NCI-H2029 treated with DMSO at 0.1 percent for 48 hours (cell line): Measurements from ENCODE around the gene NUDT6.
"Not testable (repeated sequence)": the region's sequence is repeated elsewhere in the genome, so short reads cannot be mapped to it uniquely, and the experiment has no call there.

Source experiments
- DNase-seq: peaks from one replicate; lab custom pipeline; 2025; lab: John Stamatoyannopoulos, UW

Gene NUDT6, protein sequence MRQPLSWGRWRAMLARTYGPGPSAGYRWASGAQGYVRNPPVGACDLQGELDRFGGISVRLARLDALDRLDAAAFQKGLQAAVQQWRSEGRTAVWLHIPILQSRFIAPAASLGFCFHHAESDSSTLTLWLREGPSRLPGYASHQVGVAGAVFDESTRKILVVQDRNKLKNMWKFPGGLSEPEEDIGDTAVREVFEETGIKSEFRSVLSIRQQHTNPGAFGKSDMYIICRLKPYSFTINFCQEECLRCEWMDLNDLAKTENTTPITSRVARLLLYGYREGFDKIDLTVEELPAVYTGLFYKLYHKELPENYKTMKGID

DNA sequence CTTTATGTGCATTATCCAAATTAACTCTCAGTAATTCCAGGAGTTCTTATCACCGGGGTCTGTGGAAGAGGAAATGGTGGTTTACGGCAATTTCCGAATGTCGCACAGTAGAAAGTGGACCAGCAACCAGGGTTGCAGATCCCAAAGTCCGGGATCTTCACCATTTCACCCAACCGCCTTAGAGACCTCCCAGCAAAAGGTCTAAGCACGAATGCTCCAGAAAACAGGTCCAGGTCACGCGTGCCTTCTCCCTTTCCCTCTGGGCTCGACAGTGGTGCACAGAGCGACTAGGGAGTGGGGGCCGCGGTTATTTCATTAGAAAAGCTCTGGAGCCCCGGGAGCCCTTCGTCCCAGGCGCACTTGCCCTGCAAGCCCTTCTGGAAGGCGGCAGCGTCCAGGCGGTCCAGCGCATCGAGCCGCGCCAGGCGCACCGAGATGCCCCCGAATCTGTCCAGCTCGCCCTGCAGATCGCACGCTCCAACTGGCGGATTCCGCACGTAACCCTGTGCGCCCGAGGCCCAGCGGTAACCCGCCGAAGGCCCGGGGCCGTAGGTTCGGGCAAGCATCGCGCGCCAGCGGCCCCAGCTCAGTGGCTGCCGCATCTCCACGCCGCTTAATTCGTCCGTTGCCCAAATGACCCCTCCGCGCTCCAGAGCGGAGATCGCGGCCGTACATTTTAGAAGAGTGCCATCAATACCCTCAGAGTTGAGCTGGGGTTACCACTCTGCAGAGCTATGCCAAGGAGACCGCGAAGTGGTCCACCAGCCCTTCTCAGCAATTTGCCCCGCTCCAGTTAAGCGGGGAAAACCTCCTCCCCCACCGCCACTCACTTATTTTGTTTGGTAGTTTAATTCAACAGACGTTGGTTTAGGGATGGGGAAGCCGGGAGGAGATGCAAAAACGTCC is at the start of gene NUDT6:
Gene NUDT6, minus strand, starts transcription at position 627 of the 906 bp plus-strand sequence. Its CDS starts 25 bp downstream, at position 602.
- peak; percentile 27 for DNase-seq

DNA sequence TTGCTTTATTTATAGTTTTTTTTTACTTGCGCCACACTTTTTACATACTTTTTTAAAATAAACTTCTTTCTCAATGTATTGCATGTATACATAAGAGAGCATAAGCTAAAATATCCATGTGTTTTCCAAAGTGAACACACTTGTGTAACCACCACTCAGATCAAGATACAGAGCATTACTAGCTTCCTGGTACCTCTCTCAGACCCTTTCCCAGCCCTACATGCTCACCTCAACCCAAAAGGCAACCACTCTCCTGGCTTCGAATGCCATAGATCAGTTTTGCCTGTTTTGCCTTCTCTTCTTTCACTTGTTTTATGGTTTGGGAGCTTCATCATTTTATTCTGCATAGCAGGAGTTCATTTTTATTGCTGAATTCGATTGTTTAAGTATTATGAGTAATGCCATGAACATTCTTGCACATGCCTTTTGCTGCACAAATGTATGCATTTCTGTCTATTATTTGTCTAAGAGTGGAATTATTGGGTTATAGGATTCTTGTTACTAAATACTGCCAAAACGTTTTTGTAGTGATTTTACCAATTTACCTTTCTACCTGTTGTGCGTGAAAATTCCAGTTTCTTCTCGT is 45.9 kb upstream of the NUDT6 start:
- DNase-seq = no peak

DNA sequence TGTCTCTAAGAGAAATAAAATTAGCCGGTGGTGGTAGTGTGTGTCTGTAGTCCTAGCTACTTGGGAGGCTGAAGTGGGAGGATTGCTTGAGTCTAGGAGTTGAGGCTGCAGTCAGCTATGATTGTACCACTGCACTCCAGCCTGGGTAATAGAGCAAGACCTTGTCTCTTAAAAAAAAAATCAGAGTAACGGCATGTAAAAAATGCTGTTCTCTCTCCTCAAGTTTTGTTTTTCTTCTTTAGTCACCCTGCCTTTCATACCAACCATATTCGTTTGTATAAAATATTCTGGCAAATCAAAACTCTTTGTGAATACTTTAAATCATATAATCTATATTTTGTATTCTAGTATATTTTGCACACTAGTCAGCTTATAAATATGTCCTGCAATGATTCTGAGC is 44.8 kb upstream of the NUDT6 start:
- DNase-seq = no peak

DNA sequence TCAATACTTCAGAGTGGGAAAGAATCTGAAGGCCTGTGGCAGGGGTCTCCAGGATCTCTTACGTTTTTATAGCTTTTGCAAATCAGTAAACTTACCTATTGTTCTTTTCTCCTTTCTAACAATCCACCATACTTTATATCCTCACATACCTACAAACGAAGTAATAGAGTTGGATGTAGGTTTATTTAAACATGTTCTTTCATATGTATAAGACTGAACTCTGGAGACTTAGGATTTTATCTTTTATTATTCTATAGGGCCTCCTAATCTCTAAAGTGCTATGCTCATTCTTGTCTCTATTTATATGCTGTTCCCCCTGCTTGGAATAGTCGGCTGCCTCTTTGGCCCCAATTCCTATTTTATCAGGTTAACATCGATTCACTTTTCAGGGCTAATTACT is 43.8 kb upstream of the NUDT6 start:
- DNase-seq = no peak

GRCh38 chr4:122963216-122963615 is 40.8 kb upstream of the NUDT6 start:
- DNase-seq = no peak

DNA sequence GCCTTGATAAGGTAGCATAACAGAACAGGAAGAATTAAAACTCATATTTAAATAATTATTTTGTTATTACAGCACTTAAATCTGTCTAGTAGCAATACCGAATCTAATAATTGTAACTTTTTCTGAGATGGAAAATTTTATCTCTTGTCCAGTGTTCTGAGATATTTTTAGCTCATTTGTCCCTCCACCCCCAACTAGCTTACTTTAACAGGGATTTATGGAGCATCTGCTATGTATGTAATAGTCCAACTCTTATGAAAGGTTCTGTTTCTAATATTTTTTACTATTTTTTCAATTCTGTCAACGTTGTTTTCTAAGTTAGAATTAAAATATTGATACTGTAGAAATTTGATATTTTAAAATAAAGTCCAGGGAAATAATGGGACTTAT is 38.2 kb upstream of the NUDT6 start:
- DNase-seq = no peak

GRCh38 chr4:122959981-122960610 is 37.7 kb upstream of the NUDT6 start:
- no peak for DNase-seq

GRCh38 chr4:122959441-122959840 is 37.0 kb upstream of the NUDT6 start:
- no peak for DNase-seq

DNA sequence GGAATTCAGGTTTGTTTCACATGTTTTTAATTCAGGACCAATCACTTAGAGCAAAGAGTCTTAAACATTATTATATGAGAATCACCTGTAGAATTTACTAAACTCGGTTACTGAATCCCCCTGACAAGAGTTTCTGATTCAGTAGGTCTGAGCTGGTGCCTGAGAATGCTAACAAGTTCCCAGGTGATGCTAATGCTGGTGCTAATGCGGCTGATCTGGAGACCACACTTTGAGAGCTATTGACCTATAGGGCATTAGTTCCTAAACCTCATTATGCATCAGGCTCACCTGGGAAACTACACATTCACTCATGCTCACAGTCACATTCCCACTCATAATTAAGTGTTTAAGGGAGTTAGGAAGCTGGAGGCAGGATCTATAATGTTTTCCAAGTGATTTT is 36.1 kb upstream of the NUDT6 start:
- no peak for DNase-seq

DNA sequence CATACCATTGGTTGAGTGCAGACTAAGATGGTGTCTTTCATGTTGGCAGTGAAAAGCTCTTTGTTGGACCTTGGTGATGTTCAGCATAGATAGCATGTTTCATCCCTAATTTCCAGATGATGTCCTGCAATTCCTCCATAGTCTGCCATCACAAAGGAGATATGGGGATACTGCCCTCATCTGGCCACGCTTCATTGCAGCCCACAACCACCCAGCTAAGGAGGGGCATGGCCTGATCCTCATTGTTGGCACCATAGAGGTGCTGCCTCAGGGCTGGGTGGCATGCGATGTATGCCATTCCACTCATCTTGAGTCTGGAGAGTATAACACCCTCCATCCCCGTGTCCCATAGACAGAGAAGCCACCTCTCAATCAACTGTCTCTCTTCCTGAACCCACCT is 31.5 kb upstream of the NUDT6 start:
- no peak for DNase-seq

DNA sequence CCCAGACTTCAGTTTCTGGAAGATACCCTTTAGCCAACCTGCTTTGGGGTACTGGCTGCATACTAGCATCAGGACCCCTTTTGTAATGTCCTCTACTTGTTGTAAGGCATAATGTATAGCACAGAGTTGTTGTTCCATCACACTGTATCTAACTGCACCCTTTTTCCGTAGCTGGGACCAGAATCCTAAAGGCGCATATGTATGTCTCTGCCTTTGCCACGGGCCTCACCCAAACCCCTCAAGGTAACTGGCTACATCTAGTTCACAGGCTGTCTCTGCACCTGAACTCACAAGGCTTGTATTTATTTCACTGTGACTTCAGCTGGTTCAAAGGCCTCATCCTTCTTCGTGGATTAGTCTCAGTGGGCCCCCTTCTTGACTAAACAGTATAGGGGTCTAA is 29.6 kb upstream of the NUDT6 start:
- no peak for DNase-seq

DNA sequence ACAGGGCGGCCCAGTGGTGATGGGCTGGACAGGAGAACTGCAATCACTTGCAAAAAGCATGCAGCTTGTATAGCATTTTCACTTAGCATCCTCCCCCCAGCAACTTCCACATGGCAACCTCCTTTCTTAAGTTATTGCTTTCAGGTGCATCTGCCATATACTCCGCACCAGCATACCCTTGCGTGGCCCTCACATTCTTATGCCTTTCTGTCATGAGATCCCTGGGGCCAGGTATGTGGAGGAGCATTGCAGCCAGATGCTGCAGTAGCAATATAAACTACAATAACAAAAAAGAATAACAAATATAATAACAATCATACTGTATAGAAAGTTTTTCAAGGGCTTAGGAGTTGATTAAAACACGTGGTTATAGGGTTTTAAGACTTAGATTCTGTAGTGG is 26.3 kb upstream of the NUDT6 start:
- no peak for DNase-seq

GRCh38 chr4:122946142-122946541 is 23.7 kb upstream of the NUDT6 start:
- no peak for DNase-seq

DNA sequence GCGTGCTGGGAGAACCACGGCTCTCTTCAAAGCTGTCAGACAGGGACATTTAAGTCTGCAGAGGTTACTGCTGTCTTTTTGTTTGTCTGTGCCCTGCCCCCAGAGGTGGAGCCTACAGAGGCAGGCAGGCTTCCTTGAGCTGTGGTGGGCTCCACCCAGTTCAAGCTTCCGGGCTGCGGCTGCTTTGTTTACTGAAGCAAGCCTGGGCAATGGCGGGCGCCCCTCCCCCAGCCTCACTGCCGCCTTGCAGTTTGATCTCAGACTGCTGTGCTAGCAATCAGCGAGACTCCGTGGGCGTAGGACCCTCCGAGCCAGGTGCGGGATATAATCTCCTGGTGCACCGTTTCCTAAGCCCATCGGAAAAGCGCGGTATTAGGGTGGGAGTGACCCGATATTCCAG is 22.7 kb upstream of the NUDT6 start:
- not testable (repeated sequence) for DNase-seq

GRCh38 chr4:122932763-122933162 is 10.4 kb upstream of the NUDT6 start:
- DNase-seq = no peak

- DNase-seq = peak; percentile 10
Measured at GRCh38 chr4:122930862-122931261, 8.5 kb upstream of the NUDT6 start.

DNA sequence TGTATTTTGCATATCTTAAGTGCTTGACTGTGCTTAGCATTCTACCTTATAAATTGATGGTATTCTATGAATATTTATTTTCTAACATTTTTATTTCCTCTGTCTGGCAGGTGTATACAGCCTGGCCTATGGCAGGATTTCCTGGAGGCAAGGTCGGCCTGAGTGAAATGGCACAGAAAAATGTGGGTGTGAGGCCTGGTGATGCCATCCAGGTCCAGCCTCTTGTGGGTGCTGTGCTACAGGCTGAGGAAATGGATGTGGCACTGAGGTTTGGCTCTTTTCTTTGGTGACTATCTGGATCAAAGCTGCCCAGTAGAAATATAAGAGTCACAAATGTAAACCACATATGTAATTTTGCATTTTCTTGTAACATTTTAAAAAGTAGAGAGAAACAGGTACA is 6.5 kb upstream of the NUDT6 start:
- no peak for DNase-seq

DNA sequence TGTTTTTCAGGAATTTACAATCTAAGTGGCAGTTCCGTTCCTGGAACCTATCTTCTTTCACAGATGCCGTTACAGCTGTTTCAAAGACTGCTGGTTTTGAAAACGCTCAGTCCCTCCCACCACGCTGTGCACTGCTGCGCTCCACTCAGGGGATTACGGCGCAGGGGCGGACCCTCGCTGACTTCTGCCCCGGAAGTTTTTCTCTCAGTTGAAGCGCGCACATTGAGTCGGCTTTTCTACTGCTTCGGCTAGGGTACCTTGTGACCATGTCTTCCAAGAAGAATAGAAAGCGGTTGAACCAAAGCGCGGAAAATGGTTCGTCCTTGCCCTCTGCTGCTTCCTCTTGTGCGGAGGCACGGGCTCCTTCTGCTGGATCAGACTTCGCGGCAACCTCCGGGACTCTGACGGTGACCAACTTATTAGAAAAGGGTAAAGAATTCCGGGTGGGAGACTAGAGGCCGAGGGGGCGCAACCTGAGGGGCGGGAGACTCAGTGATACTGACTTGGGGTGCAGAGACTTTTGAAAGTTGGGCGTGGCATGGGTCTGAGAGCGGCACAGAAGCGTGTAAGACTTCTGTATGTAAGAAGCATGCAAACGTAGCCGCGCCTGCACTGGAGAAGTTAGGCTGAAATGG is 597 bp upstream of the NUDT6 start:
- peak; percentile 49 for DNase-seq

- no peak for DNase-seq
Measured at GRCh38 chr4:122921300-122921699, 1.1 kb downstream of the NUDT6 start.

DNA sequence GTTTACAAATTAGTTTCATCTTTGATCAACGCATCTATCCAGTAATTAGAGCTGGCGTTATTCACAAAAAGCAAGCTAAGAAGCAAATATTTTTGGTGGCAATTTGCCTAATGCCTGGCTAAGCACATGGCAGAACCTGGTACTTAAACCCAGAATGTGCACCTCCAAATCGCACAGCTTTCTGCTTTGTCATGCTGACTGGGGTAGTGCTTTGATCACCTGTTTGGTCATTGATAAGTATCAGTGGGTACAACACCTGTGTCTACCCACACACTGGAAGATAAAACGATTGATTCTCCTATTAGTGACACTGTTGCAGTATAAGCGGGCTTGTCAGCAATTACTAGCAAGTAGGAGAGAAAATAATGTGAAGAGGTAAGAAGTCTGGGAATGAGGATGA is 1.9 kb downstream of the NUDT6 start:
- DNase-seq = no peak

GRCh38 chr4:122917731-122918130 is 4.7 kb downstream of the NUDT6 start:
- no peak for DNase-seq

DNA sequence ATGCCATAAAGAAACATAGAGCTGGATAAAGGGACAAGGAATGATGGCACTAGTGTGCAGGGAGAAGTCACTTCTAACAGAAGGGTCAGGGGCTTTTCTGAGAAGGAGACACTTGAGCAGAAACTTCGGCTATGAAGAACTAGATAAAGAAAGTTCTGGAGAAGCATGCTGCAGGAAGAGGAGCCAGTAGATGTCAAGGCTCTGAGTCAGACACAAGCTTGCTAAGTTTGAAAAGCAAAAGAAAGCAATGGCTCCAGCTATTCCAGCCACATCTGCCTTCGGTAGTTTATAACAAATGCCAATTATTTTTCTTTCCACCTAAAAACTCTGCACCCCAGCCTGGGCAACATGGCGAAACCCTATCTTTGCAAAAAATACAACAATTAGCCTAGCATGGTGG is 7.5 kb downstream of the NUDT6 start:
- no peak for DNase-seq
